Gastroesophageal sphincter (tissue), 3 donors: ENCODE data around the gene GATAD2B.

Experiments used
- EP300 ChIP-seq: sonication (generic); formaldehyde crosslinking; IDR thresholded peaks from one replicate; pipeline ENCODE4 v1.6.1; 2017; ENCODE audit warnings: antibody characterized with exemption, mild to moderate bottlenecking
- POLR2A ChIP-seq, 2 donors: fragments of 450-650 bp; IDR thresholded peaks; one replicate each; pipeline ENCODE4 v1.6.1; 2017; ENCODE audit warnings: antibody characterized with exemption in 2 of 2, mild to moderate bottlenecking in 2 of 2, moderate library complexity in 1 of 2
- POLR2AphosphoS5 ChIP-seq: sonication (generic); formaldehyde crosslinking; IDR thresholded peaks from one replicate; pipeline ENCODE4 v1.6.1; 2017; ENCODE audit warnings: antibody characterized with exemption
- TF ChIP-seq, protein P1 (sequence below), 4 experiments: fragments of 200-600 bp in 2 of 4; fragments of 450-650 bp in 2 of 4; sonication (generic) in 1 of 4; IDR thresholded peaks; one replicate each; pipeline ENCODE4 v1.5.1; 2017 to 2019; ENCODE audit warnings: antibody characterized with exemption in 4 of 4, mild to moderate bottlenecking in 2 of 4, moderate library complexity in 2 of 4

DNA sequence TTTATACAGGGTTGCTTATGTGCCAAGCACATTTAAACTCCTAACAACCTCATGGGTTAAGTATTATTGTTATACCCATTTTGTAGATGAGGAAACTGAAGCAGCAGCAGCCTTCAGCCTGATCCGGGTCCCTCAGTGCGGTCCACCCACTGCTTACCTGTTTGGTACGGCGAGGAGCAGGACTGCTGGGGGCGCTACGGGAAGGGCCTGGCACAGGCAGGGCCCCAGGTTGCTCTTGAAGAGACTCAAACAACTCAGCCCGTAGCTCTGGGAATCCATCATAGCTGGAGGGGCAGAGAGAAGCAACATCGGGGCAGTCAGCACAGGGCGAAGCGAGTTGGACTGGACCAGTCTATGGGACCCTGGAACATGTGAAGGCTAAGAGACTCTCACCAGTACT is 14.6 kb upstream of the GATAD2B start:
- TF ChIP-seq POLR2AphosphoS5 (no peak), POLR2A (IDR thresholded peaks at IDR 0.05) (no peak), EP300 (no peak)
- TF ChIP-seq, protein P1, sequence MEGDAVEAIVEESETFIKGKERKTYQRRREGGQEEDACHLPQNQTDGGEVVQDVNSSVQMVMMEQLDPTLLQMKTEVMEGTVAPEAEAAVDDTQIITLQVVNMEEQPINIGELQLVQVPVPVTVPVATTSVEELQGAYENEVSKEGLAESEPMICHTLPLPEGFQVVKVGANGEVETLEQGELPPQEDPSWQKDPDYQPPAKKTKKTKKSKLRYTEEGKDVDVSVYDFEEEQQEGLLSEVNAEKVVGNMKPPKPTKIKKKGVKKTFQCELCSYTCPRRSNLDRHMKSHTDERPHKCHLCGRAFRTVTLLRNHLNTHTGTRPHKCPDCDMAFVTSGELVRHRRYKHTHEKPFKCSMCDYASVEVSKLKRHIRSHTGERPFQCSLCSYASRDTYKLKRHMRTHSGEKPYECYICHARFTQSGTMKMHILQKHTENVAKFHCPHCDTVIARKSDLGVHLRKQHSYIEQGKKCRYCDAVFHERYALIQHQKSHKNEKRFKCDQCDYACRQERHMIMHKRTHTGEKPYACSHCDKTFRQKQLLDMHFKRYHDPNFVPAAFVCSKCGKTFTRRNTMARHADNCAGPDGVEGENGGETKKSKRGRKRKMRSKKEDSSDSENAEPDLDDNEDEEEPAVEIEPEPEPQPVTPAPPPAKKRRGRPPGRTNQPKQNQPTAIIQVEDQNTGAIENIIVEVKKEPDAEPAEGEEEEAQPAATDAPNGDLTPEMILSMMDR (IDR thresholded peaks at IDR 0.05) = no peak
